HL-60 (cell line): Measurements from ENCODE around the gene REXO4.

Experiments used
- DNase-seq, 2 experiments: peaks; one replicate each; pipeline ENCODE4 v3.0.0-alpha.2; 2010 to 2020; ENCODE audit warnings: low read depth in 1 of 2, low spot score in 1 of 2
- H3K27ac ChIP-seq: fragments of 250-450 bp; sonication (Bioruptor Pico); replicated peaks from 2 replicates; pipeline ENCODE4 v1.5.1; 2020; ENCODE audit warnings: mild to moderate bottlenecking, moderate library complexity
- H3K27me3 ChIP-seq: fragments of 250-450 bp; sonication (Bioruptor Pico); 2 replicates; pipeline ENCODE4 v1.5.1; 2021; ENCODE audit warnings: mild to moderate bottlenecking, moderate library complexity; ENCODE audit not compliant: insufficient read depth, poor library complexity, severe bottlenecking
- H3K4me3 ChIP-seq: replicated peaks from 2 replicates; pipeline ENCODE4 v1.5.1; 2011; ENCODE audit warnings: mild to moderate bottlenecking, control low read depth, low read length; ENCODE audit not compliant: insufficient read depth
- CTCF ChIP-seq: IDR thresholded peaks from one replicate; pipeline ENCODE4 v1.5.1; 2011; ENCODE audit warnings: low read length, control low read depth, inconsistent platforms; ENCODE audit not compliant: insufficient read depth
- GABPA ChIP-seq: IDR thresholded peaks from 2 replicates; pipeline ENCODE4 v1.6.1; 2012; ENCODE audit warnings: low read depth
- POLR2AphosphoS5 ChIP-seq: IDR thresholded peaks from 2 replicates; pipeline ENCODE4 v1.6.1; 2012; ENCODE audit warnings: low read depth
- REST ChIP-seq: IDR thresholded peaks from 2 replicates; pipeline ENCODE4 v1.6.1; 2012; ENCODE audit warnings: low read depth; ENCODE audit not compliant: insufficient replicate concordance
- SPI1 ChIP-seq: IDR thresholded peaks from 2 replicates; pipeline ENCODE4 v1.6.1; 2012; ENCODE audit warnings: low read depth, mild to moderate bottlenecking, borderline replicate concordance

The REXO4 gene

GRCh38 chr9:133369933-133370332, 47.9 kb downstream of the REXO4 start:
- DNase-seq, result no peak
- no peak for TF ChIP-seq REST
- no peak for TF ChIP-seq CTCF
- no peak for TF ChIP-seq POLR2AphosphoS5
- no peak for TF ChIP-seq GABPA
- no peak overlapping the region for H3K27ac ChIP-seq

GRCh38 chr9:133369422-133369821, 48.4 kb downstream of the REXO4 start:
- H3K4me3 ChIP-seq, result no peak overlapping the region
- DNase-seq, result no peak
- no peak for TF ChIP-seq CTCF
- no peak for TF ChIP-seq GABPA
- TF ChIP-seq SPI1, result no peak
- TF ChIP-seq REST, result no peak
- TF ChIP-seq POLR2AphosphoS5, result no peak
- no peaks in the 10 kb centered on the region for H3K27me3 ChIP-seq
- no peak overlapping the region for H3K27ac ChIP-seq

More at GRCh38 chr9:133369933-133370332, 47.9 kb downstream of the REXO4 start:
- no peak overlapping the region for H3K4me3 ChIP-seq
- H3K27me3 ChIP-seq, result no peaks in the 10 kb centered on the region

- no peak for DNase-seq
- Histone ChIP-seq H3K4me3 (no peak overlapping the region), H3K27ac (no peak overlapping the region), H3K27me3 (no peaks in the 10 kb centered on the region)
- TF ChIP-seq GABPA, result no peak
- TF ChIP-seq POLR2AphosphoS5, result no peak
- no peak for TF ChIP-seq REST
- TF ChIP-seq SPI1, result no peak
- TF ChIP-seq CTCF, result no peak
These were observed 49.4 kb downstream of the REXO4 start for GRCh38 chr9:133368249-133368881.
